ENCODE results near the gene RERE. TPM values are rescaled to one million over a fixed set of nuclear protein-coding genes. Genes with fewer than 3 reads are reported as not detected.

Gene RERE
- total RNA-seq, 2 donors from 2014 or later: 74.5 to 128 TPM

DNA sequence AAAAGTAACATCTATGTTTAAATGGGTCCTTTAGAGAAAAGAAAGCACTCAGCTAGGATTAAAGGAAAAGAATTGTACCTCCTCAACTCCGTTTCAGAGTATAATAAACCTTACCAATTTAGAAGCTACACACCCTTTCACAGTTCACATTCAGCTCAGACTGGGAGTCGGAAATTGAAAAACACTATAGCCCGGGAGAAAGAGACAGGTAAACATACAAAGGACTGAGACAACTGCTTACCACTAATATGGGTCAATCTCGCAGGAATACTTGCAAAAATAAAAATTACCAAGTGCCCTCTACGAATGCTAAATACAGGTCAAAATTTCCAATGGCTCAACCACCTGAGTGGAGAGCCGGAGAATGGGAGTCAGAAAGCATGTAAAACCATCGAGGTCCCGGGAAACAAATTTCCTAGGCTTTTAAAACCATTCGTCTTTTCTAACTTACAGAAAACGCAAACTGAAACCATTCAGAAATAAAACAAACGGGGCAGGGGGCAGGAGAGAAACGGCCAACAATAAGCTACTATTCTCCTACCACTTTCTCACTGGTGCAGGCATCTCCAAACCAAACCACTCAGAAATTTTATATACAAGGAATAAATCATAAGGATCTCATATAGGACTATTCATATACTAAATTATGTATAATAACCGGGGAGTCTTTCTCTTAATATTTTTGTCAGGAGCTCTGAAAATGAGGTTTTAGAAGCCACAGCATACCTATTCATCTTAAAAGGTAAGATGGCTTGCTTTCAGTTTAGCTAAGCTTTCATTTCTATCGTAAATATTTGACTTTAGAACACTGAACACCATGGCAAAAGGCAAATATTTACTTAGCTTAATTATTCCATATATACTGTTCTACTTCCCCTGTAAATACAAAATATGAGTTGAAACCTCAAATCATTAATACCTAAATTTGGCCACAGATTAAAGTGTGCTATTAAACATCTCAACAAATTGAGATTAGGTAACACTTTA, 136.5 kb downstream of the RERE start:
- DNase-seq (no peak), ATAC-seq (peak; percentile 38)
- Histone ChIP-seq H3K4me1 (peaks cover 43% of the 10 kb centered on the region), H3K27me3 (no peaks in the 10 kb centered on the region), H3K36me3 (replicated peaks in 1 of 2; ENCODE audit: insufficient read depth in 1 of 2, low read depth in 2 of 2) (no peaks in the 10 kb centered on the region), H3K4me3 (no peak overlapping the region), H3K9me3 (no peaks in the 10 kb centered on the region), H3K27ac (peak overlapping the region; percentile 4 to 82 (median 70))
- TF ChIP-seq, protein P1, sequence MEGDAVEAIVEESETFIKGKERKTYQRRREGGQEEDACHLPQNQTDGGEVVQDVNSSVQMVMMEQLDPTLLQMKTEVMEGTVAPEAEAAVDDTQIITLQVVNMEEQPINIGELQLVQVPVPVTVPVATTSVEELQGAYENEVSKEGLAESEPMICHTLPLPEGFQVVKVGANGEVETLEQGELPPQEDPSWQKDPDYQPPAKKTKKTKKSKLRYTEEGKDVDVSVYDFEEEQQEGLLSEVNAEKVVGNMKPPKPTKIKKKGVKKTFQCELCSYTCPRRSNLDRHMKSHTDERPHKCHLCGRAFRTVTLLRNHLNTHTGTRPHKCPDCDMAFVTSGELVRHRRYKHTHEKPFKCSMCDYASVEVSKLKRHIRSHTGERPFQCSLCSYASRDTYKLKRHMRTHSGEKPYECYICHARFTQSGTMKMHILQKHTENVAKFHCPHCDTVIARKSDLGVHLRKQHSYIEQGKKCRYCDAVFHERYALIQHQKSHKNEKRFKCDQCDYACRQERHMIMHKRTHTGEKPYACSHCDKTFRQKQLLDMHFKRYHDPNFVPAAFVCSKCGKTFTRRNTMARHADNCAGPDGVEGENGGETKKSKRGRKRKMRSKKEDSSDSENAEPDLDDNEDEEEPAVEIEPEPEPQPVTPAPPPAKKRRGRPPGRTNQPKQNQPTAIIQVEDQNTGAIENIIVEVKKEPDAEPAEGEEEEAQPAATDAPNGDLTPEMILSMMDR (IDR thresholded peaks at IDR 0.05): no peak
- TF ChIP-seq POLR2A (IDR thresholded peaks at IDR 0.05): no peak
- WGBS, 2 donors: 14 to 19% methylated on average over 14 of the region's 14 CpGs
- intact Hi-C loops (cut with DNase I): no loop called here

DNA sequence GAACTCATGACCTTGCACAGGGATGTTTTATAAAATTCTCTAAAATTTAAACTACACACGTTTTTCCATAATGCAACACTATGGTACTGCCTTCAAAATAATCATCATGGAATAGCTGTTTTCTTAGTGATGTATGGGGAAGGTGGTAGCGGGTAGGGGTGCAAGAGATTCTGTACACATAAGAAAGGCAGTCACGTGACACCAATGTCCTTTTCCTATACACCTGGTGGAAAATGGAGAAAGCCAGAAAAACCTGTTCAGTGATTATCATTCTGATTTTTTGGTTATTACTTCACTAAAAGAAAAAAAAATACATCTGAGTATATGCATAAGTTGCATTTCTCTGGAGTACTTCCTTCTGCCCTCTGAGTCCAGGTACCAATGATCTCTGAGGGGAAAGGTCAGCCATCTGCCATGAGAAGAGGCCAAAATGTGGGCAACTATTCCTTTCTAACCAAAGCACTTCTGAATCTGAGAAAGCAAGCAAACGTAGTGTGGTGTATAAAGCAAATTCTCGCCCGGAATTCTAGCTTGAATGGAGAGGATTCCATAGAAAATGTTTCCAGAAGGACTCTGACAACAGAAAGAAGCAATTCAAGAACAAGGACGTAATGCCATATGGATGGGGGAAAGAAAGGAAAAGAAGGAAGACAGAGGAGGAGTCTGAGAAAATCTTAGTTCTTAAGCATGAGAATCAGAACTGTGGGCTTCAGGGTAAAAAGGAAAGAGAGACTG, 137.3 kb downstream of the RERE start:
- H3K27me3 ChIP-seq: no peaks in the 10 kb centered on the region
- H3K4me3 ChIP-seq: no peak overlapping the region
- H3K4me1 ChIP-seq: peaks cover 47% of the 10 kb centered on the region
- 34 to 39% methylated on average over 7 of the region's 7 CpGs for WGBS, 2 donors
- intact Hi-C loops (cut with DNase I): no loop called here
- TF ChIP-seq POLR2A (IDR thresholded peaks at IDR 0.05): no peak
- TF ChIP-seq, protein P1 (IDR thresholded peaks at IDR 0.05): no peak
- DNase-seq (no peak), ATAC-seq (peak; percentile 15)
- no peaks in the 10 kb centered on the region for H3K36me3 ChIP-seq (replicated peaks in 1 of 2; ENCODE audit: insufficient read depth in 1 of 2, low read depth in 2 of 2)
- H3K27ac ChIP-seq: peak overlapping the region in 3 of 4 donors; percentile 60 to 82 (median 79)
- H3K9me3 ChIP-seq: no peaks in the 10 kb centered on the region

DNA sequence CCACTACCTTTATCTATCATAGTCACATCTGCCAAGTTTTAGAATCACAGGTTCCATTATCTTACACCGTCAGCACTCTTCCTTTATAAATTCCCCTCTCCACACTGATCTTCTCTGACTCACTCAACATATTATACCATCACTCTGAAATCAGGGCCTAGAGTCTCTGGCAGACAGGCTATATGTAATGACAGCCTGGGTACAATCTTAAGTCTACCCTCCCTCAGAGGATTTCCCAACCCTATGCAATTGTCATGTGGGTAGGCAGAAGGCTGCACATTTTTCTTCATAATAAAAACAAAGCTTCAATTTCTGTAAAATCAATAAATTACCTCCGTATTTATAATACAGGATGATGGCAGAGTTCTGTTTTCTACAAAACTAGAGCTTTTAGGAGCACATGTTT, 138.0 kb downstream of the RERE start:
- no peaks in the 10 kb centered on the region for H3K36me3 ChIP-seq (replicated peaks in 1 of 2; ENCODE audit: insufficient read depth in 1 of 2, low read depth in 2 of 2)
- H3K27ac ChIP-seq: peak overlapping the region in 3 of 4 donors; percentile 60 to 82 (median 79)
- H3K27me3 ChIP-seq: no peaks in the 10 kb centered on the region
- no peak for ATAC-seq
- peaks cover 54% of the 10 kb centered on the region for H3K4me1 ChIP-seq
- DNase-seq: no peak
- 22 to 39% methylated on average over 2 of the region's 2 CpGs for whole genome bisulfite sequencing, 2 donors
- intact Hi-C loops (cut with DNase I): no loop called here
- H3K9me3 ChIP-seq: no peaks in the 10 kb centered on the region
- TF ChIP-seq POLR2A (IDR thresholded peaks at IDR 0.05): no peak
- TF ChIP-seq, protein P1 (IDR thresholded peaks at IDR 0.05): no peak
- H3K4me3 ChIP-seq: no peak overlapping the region

DNA sequence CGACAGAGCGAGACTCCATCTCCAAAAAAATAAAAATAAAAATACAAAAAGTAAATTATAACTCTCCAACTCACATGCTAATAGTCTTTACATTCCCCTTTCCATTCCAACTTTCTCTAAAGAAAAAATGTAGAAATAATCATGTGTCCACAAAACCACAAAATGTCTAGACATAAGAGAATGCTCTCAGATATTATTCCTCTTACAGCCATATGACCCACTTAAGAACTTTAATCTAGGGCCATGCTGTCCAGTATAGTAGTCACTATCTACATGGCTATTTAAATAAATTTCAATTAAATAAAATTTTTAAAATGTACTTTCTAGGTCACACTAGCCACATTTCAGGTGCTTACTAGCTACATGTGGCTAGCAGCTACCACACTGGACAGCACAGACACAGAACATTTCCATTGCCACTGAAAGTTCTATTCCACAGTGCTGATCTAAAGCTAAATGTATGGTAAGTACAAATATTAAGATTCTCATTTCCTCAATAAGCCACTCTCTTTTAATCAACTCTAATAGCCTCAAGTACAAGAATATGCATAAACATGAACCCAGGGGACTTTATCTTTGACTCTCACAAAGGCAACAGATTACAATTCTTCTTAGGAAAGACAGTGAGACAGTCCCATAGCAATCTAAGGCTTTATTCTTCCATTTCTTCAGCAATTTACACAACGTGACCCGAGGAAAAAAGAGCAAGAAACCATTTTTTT, 138.6 kb downstream of the RERE start:
- Histone ChIP-seq H3K4me3 (no peak overlapping the region), H3K4me1 (peaks cover 59% of the 10 kb centered on the region), H3K27me3 (no peaks in the 10 kb centered on the region), H3K27ac (peak overlapping the region in 3 of 4 donors; percentile 60 to 82 (median 79)), H3K9me3 (no peaks in the 10 kb centered on the region), H3K36me3 (replicated peaks in 1 of 2; ENCODE audit: insufficient read depth in 1 of 2, low read depth in 2 of 2) (no peaks in the 10 kb centered on the region)
- TF ChIP-seq, protein P1 (IDR thresholded peaks at IDR 0.05): no peak
- no peak for TF ChIP-seq POLR2A (IDR thresholded peaks at IDR 0.05)
- intact Hi-C loops (cut with DNase I): no loop called here
- 62 to 68% methylated on average over 4 of the region's 4 CpGs for WGBS, 2 donors
- no peak for ATAC-seq
- no peak for DNase-seq

Data from body of pancreas (tissue), 4 donors.